GM20431 (cell line): ENCODE results near the gene CMTM4.
"Not testable (repeated sequence)": the region's sequence is repeated elsewhere in the genome, so short reads cannot be mapped to it uniquely, and the experiment has no call there.

Experiments
- in situ Hi-C: fragments of 300-500 bp; cut with MseI, MboI; formaldehyde crosslinking; loops from one replicate; pipeline ENCODE4 v1.15.0; 2020; ENCODE audit warnings: low sequenced_read_pairs; ENCODE audit not compliant: unreplicated experiment

Gene CMTM4

GRCh38 chr16:66711581-66711980 lies 15.0 kb upstream of the CMTM4 start:
- in situ Hi-C loops, result no loop called here

- in situ Hi-C loops, result no loop called here
These were observed 9.9 kb upstream of the CMTM4 start for GRCh38 chr16:66706506-66706880.

- in situ Hi-C loops, result no loop called here
These were observed 9.4 kb upstream of the CMTM4 start for GRCh38 chr16:66705790-66706505.

GRCh38 chr16:66703406-66704215 lies 7.1 kb upstream of the CMTM4 start:
- in situ Hi-C loops, result no loop called here

- in situ Hi-C loops, result no loop called here
These were observed 5.0 kb upstream of the CMTM4 start for GRCh38 chr16:66701516-66701915.

- in situ Hi-C loops, result no loop called here
These were observed 4.5 kb upstream of the CMTM4 start for GRCh38 chr16:66701026-66701425.

- in situ Hi-C loops, result no loop called here
These were observed 3.4 kb upstream of the CMTM4 start for GRCh38 chr16:66699898-66700297.

- in situ Hi-C loops, result no loop called here
These were observed 1.5 kb upstream of the CMTM4 start for GRCh38 chr16:66698046-66698445.

GRCh38 chr16:66695935-66696668 lies 441 bp downstream of the CMTM4 start:
- in situ Hi-C loops, result no loop called here

- in situ Hi-C loops, result no loop called here
These were observed 1.0 kb downstream of the CMTM4 start for GRCh38 chr16:66695471-66695934.

- in situ Hi-C loops, result no loop called here
These were observed 3.4 kb downstream of the CMTM4 start for GRCh38 chr16:66693149-66693548.

GRCh38 chr16:66692341-66692740 lies 4.2 kb downstream of the CMTM4 start:
- in situ Hi-C loops, result no loop called here

GRCh38 chr16:66691234-66691633 lies 5.3 kb downstream of the CMTM4 start:
- in situ Hi-C loops, result no loop called here

- in situ Hi-C loops, result no loop called here
These were observed 6.3 kb downstream of the CMTM4 start for GRCh38 chr16:66690106-66690847.

- in situ Hi-C loops, result no loop called here
These were observed 7.3 kb downstream of the CMTM4 start for GRCh38 chr16:66689282-66689681.

GRCh38 chr16:66687906-66688625 lies 8.5 kb downstream of the CMTM4 start:
- in situ Hi-C loops, result no loop called here

- in situ Hi-C loops, result not testable (repeated sequence)
These were observed 10.9 kb downstream of the CMTM4 start for GRCh38 chr16:66685501-66686115.

- in situ Hi-C loops, result no loop called here
These were observed 14.3 kb downstream of the CMTM4 start for GRCh38 chr16:66682271-66682670.

- in situ Hi-C loops, result no loop called here
These were observed 14.9 kb downstream of the CMTM4 start for GRCh38 chr16:66681676-66682075.
